Left renal cortex interstitium (tissue), 4 donors: Measurements from ENCODE around the gene MTARC2. TPM values are rescaled to one million over a fixed set of nuclear protein-coding genes. Genes with fewer than 3 reads are reported as not detected.

ENCODE experiments used
- DNase-seq, 4 donors: peaks; one replicate each; pipeline ENCODE4 v3.0.0-alpha.2; 2013; ENCODE audit warnings: low read depth in 4 of 4, low spot score in 2 of 4, missing footprints in 1 of 4
- polyA plus RNA-seq, 4 donors: library from polyadenylated mRNA; unstranded; fragments of 120-200 nt; gene quantifications; one replicate each; pipeline ENCODE4 v1.2.1, GENCODE V29; 2013; ENCODE audit not compliant: insufficient read length in 4 of 4

MTARC2 gene
- polyA plus RNA-seq, 4 donors, result 45.3 to 55.4 (median 49.8) TPM

GRCh38 chr1:220767312-220768125, 19.4 kb downstream of the MTARC2 start:
- peak in 1 of 4 donors; percentile 57 for DNase-seq

DNA sequence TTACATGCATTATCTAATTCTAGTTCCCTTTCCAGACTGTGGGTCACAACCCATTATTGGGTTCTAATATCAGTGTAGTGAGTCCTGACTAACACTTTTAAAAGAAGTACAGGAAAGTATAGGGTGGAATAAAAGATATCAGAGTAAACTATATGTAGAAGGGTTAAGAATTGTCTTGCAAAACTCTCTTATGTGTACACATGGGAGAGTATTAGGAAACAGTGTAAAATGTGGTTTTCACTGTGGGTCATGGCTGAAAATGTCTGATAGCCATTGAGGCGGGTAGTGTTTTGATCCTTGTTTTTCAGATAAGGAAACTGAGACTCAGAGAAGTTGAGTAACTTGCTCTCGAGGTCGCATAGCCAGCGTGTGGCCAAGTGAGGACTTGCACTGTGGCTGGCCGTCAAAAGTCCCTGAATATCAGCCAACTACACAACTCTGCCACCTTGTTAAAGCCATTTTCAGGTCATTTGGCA, 20.0 kb downstream of the MTARC2 start:
- DNase-seq, result no peak

GRCh38 chr1:220769205-220769604, 21.1 kb downstream of the MTARC2 start:
- DNase-seq, result no peak

- DNase-seq, result no peak
Measured at GRCh38 chr1:220770245-220770913, 22.3 kb downstream of the MTARC2 start.

DNA sequence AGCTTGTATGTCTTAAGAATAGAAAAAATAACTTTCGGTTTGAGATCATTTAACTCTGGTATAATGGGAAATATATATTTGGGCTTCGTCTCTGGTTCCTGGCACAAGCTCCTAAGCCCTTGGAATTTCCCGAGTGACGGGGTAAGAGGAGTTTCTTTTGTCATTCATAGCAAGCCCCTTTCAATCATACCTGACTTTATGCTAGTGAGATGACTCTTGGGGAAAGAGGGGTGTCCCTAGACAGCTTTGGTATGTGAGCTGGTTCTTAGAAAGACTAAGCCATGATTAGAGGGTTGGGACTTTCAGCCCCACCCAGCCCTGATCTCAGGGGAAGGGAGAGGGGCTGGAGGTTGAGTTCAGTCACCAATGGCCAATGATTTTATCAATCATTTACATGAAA, 24.7 kb downstream of the MTARC2 start:
- DNase-seq, result no peak

GRCh38 chr1:220775240-220775853, 27.2 kb downstream of the MTARC2 start:
- DNase-seq, result no peak

DNA sequence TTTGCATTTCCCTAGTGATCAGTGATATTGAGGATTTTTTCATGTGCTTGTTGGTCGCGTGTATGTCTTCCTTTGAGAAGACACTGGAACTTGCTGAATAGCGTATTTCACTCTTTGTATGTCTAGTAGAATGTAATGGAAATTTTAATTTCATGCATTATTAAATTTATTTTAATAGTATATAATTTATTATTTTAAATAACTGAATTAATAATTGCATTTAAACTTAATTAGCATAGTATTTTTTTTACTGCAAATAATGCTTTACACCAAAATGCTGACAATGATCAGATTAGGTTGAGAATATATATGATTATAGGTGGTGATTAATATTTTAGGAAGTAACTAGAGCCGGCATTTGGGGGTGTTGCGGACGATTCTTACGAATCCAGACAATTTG, 28.1 kb downstream of the MTARC2 start:
- no peak for DNase-seq

GRCh38 chr1:220776720-220777326, 28.7 kb downstream of the MTARC2 start:
- peak in 1 of 4 donors; percentile 48 for DNase-seq

GRCh38 chr1:220783453-220783852, 35.3 kb downstream of the MTARC2 start:
- DNase-seq, result no peak

GRCh38 chr1:220784751-220785150, 36.6 kb downstream of the MTARC2 start:
- no peak for DNase-seq

- no peak for DNase-seq
Measured at GRCh38 chr1:220785166-220786056, 37.3 kb downstream of the MTARC2 start.

- no peak for DNase-seq
Measured at GRCh38 chr1:220786057-220786336, 37.9 kb downstream of the MTARC2 start.

- DNase-seq, result peak in 1 of 4 donors; percentile 48
Measured at GRCh38 chr1:220786337-220787068, 38.4 kb downstream of the MTARC2 start, which contains the start of gene MTARC1. TSS of gene MTARC1 (plus strand) at chr1:220786913. CDS start at chr1:220786945, 32 bp downstream.

GRCh38 chr1:220787069-220787619, 39.0 kb downstream of the MTARC2 start:
- DNase-seq, result peak in 1 of 4 donors; percentile 51

DNA sequence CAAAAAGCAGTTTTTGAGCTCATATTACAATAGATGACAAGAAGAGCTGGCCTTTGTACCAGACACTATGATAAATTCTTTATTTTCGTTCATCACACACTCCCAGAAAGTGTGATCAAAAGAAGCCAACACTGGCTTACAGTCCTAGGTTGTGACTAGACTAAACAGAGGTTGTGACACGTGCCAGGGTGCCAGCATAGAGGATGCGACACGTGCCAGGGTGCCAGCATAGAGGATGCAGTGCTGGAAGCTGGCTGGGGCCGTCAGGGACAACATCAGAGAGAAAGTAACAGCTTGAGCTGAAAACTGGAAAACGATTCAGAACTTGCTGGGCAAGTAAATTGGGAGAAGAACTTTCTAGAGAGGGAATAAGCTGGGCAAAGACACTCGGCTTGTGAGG, 40.8 kb downstream of the MTARC2 start:
- no peak for DNase-seq

DNA sequence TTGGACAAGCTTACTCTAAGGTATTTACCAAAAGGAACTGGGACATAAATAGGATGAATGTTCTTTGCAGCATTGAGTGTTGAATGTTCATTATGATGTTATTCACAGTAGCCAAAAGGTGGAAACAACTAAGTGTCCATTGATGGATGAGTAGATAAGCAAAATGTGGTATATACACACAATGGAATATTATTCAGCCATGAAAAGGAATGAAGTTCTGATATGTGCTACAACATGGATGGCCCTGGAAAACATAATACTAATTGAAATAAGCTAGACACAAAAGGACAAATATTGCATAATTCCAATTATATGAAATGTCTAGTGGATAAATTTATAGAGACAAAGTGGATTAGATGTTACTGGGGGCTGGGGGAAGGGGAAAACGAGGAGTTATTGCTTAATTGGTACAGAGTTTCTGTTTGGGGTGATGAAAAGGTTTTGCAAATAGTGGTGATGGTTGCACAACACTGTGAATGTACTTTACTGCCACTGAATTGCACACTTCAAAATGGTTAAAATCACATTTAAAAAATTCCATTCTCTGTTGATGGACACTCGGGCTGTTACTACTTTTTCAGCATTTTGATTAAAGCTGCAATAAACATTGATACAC, 41.5 kb downstream of the MTARC2 start:
- DNase-seq, result no peak

DNA sequence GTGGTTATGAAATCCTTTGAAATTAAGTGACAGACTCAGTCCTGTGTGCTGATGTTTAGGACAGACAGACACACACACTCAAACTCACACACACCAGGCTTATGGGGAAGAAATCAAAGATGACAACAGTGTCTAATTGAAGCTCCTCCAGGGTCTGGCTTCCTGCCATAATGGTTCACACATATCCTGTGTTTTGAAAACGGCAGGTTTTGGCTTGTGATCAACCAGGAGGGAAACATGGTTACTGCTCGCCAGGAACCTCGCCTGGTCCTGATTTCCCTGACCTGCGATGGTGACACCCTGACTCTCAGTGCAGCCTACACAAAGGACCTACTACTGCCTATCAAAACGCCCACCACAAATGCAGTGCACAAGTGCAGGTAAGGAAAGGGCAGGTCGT, 43.2 kb downstream of the MTARC2 start:
- no peak for DNase-seq

GRCh38 chr1:220791956-220792355, 43.8 kb downstream of the MTARC2 start:
- DNase-seq, result no peak

- no peak for DNase-seq
Measured at GRCh38 chr1:220796530-220796929, 48.4 kb downstream of the MTARC2 start.
